ENCODE results near the gene KCNK7. TPM values are rescaled to one million over a fixed set of nuclear protein-coding genes. Genes with fewer than 3 reads are reported as not detected.

The KCNK7 gene
- total RNA-seq, 1 experiment from 2014 or later: 1.8 TPM

DNA sequence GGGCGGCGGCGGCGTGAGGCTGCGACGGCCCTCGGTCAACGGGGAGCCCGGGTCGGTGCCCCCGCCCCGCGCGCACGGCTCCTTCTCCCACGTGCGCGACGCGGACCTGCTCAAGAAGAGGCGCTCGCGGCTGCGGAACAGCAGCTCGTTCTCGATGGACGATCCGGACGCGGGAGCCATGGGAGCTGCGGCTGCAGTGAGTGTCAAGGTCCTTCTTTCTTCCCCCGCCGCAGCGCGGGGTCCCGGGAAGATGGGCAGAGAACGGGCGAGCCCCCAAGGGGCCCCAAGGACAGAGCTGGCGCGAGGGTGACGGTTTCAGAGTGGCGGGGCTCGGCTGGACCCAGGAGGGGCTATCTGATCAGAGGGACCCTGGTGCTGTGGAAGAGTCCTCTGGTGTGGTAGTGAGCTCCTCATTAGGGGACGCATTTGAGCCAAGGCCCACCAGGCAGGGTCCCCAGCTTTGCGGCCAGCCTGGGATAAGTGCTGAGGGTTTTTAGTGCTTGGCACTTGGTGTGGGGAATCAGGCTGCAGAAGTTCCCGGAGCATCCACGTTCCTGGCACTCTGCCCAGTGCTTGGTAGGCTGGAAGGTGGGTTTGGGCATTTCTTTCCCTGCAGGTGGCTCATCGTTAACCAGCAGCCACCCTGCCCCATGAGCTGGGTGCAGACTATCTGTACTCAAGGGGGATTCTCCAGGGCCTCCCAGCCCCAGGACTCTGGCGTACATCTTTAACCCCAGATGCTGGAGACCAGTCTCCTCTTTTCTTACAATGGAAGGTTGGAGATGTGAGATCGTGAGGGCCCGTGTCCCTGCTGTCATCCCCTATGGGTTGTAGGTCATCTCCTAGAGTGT is 10.0 kb downstream of the KCNK7 start:
- H3K4me2 ChIP-seq (ENCODE audit: insufficient read depth, insufficient read length, low read length): no peak overlapping the region
- no peak overlapping the region for H3K23ac ChIP-seq (ENCODE audit: insufficient read length, low read depth, low read length)
- peaks cover 0 to 3% (median 3%) of the 10 kb centered on the region in 3 experiments; a peak in 3 of 7 replicates for H3K36me3 Mint-ChIP-seq (ENCODE audit: insufficient read depth in 1 of 3, low read depth in 3 of 3)
- DNase-seq: no peak
- H2BK120ac ChIP-seq (ENCODE audit: low read depth, low read length, poor library complexity, severe bottlenecking): no peak overlapping the region
- H3K23me2 ChIP-seq (ENCODE audit: insufficient read length, low read depth, low read length, poor library complexity, severe bottlenecking): no peaks in the 10 kb centered on the region
- H3K27me3 ChIP-seq (ENCODE audit: insufficient read depth, low read length): no peaks in the 10 kb centered on the region; the same call in 1 of the 2 replicates
- peaks cover 13% of the 10 kb centered on the region for H3K27me3 Mint-ChIP-seq (ENCODE audit: low read depth)
- H3K9me3 ChIP-seq (ENCODE audit: control insufficient read depth, low read depth, low read length): no peaks in the 10 kb centered on the region
- no peak overlapping the region for H2BK12ac ChIP-seq (ENCODE audit: insufficient read length, low read depth, low read length)
- no peak overlapping the region for H2AK5ac ChIP-seq (ENCODE audit: insufficient read length, low read length)
- H3K79me2 ChIP-seq (ENCODE audit: insufficient read depth, low read length): no peaks in the 10 kb centered on the region
- H3K4me3 Mint-ChIP-seq: no peak overlapping the region
- no peaks in the 10 kb centered on the region for H3K9me3 Mint-ChIP-seq
- peak overlapping the region in 1 of 3 experiments; percentile 57; a peak in 1 of 7 replicates for H3K27ac Mint-ChIP-seq
- H4K20me1 ChIP-seq (ENCODE audit: control insufficient read depth, insufficient read depth, insufficient read length): no peaks in the 10 kb centered on the region
- H2BK5ac ChIP-seq (ENCODE audit: insufficient read length, low read length): no peak overlapping the region
- H3T11ph ChIP-seq (ENCODE audit: low read length): no peak overlapping the region
- no peak overlapping the region for H3K9ac ChIP-seq (ENCODE audit: extremely low read depth, insufficient read length, low read length)
- TF ChIP-seq, protein P1, sequence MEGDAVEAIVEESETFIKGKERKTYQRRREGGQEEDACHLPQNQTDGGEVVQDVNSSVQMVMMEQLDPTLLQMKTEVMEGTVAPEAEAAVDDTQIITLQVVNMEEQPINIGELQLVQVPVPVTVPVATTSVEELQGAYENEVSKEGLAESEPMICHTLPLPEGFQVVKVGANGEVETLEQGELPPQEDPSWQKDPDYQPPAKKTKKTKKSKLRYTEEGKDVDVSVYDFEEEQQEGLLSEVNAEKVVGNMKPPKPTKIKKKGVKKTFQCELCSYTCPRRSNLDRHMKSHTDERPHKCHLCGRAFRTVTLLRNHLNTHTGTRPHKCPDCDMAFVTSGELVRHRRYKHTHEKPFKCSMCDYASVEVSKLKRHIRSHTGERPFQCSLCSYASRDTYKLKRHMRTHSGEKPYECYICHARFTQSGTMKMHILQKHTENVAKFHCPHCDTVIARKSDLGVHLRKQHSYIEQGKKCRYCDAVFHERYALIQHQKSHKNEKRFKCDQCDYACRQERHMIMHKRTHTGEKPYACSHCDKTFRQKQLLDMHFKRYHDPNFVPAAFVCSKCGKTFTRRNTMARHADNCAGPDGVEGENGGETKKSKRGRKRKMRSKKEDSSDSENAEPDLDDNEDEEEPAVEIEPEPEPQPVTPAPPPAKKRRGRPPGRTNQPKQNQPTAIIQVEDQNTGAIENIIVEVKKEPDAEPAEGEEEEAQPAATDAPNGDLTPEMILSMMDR (conservative IDR thresholded peaks at IDR 0.05): no peak
- no peak overlapping the region for H4K5ac ChIP-seq (ENCODE audit: insufficient read length, low read depth, low read length)
- H3K14ac ChIP-seq (ENCODE audit: insufficient read depth, low read length): no peak overlapping the region
- H3K79me1 ChIP-seq (ENCODE audit: insufficient read depth, low read depth, low read length, poor library complexity, severe bottlenecking): no peaks in the 10 kb centered on the region
- peaks cover 0 to 28% of the 10 kb centered on the region in 2 experiments; a peak in 2 of 4 replicates for H3K4me1 Mint-ChIP-seq
- H3K56ac ChIP-seq (ENCODE audit: insufficient read length, low read depth, low read length): no peak overlapping the region
- H3K27ac ChIP-seq (ENCODE audit: insufficient read length, low read depth, low read length): no peak overlapping the region
- H2BK15ac ChIP-seq (ENCODE audit: low read depth, low read length): no peak overlapping the region
- H3K4me1 ChIP-seq (ENCODE audit: insufficient read depth, low read length): no peaks in the 10 kb centered on the region
- no peak overlapping the region for H2BK20ac ChIP-seq (ENCODE audit: low read depth, low read length, poor library complexity, severe bottlenecking)
- WGBS (ENCODE audit: extremely low coverage, insufficient read length, low lambda C conversion rate): no CpG with 5 or more reads among the region's 51 CpGs
- H3K4ac ChIP-seq (ENCODE audit: low read depth, low read length): no peak overlapping the region
- H2AFZ ChIP-seq (ENCODE audit: low read length): no peak overlapping the region
- no peak overlapping the region for H4K8ac ChIP-seq (replicated peaks; ENCODE audit: insufficient read length, low read depth, low read length)
- H4K91ac ChIP-seq (ENCODE audit: insufficient read length, low read depth, low read length): no peak overlapping the region
- no peak overlapping the region for H3K18ac ChIP-seq (ENCODE audit: insufficient read length, low read depth, low read length)
